Measurements from ENCODE around the gene HTR4.
"Not testable (repeated sequence)": the region's sequence is repeated elsewhere in the genome, so short reads cannot be mapped to it uniquely, and the experiment has no call there.

Gene HTR4

DNA sequence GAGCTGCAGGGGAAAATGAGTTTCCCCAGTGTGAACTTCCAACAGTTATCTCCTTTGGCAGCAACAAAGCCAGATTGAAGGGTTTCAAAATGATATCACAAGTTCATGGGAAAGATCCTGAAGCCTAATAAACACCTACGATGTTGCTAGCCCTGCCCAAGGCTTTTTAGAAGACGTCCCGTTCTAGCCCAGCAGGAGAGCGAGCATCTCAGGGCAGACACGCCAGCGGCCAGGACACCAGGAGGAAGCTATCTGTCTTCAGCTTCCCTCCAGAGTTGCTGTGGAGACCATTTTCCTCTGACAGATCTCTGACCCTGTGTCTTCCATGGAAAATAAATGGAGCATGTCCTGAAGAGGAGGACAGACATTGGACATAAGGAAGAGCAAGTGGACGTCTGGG is 172.1 kb downstream of the HTR4 start:
- DNase-seq (ENCODE audit: low read depth in 2 of 2, low spot score in 1 of 2) = no peak

DNA sequence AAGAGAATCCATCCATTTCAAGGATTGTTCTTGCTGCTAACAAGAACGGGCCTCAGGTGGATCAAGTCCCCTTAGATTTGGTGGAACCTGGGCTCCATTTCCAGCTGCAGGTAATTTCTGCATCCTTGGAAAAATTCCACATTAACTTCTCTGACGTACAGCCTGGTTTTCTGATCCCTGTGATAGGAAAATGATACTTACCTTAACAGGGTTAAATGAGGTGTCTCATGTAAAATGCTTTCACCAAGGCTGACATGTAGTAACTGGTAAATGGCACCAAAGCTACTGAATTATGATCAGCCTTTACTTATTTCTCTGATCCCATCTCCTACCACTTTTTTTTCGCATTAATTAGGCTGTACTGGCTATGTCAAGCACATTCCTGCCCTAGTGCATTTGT is 176.9 kb downstream of the HTR4 start:
- no peak for DNase-seq (ENCODE audit: low read depth in 2 of 2, low spot score in 1 of 2)

DNA sequence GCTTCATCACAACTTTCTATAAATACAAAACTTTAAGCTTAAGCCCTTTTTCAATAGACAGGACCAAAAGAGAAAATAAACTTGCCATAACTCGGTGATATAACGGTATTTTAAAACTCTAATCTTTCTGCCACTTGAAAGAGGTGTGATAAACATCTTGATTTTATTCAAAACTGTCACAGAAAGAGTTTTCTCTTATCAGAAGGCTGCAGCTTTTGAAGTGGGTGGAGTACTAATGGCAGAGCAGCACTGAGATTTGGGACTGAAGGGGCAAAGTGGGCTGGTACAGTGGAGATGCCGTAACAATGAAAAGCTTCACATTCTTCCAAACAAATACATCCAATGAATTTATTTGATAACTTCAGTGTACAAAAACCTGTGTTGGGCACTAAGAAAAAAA is 178.0 kb downstream of the HTR4 start:
- no peak for DNase-seq (ENCODE audit: low read depth in 2 of 2, low spot score in 1 of 2)

DNA sequence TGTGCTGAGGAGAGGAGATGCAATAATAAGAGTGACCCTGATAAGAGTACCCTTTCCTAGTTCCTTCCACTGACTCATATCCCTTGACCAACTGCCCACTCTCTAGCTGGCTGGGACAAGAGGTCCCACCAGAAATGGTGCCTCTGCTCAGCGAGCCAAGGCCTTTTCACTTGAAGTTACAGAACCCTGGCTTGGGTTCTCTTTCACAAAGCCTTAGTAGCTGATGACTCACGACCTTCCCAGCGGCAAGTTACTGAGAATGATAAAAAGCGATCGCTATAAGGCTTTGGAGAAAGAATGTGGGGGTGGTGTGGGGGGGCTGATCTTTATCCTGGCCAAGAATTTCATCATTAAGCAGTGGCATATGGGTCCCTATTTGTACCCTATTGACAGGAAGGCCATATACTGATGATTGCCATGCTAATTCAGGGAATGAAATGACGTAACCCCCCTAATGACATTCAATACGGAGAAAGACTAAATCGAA is 180.3 kb downstream of the HTR4 start:
- no peak for DNase-seq (ENCODE audit: low read depth in 2 of 2, low spot score in 1 of 2)

DNA sequence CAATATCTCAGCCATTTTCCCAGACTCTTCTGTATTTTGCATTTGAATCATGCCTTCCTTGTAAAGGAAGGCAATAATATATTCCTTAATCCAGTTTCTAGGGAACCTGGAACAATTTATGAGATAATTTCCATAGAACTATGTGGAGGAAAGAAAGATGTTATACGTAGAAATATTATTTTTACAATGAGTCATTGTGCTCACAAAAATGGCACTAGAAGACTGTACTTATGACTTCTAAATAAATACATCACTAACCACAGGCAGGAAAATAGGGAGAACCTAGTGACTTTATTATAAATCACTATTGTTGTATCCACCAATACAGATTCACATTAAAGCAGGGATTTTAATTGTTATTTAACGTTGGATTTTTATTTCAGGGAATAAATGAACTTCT is 182.9 kb downstream of the HTR4 start:
- no peak for DNase-seq (ENCODE audit: low read depth in 2 of 2, low spot score in 1 of 2)

DNA sequence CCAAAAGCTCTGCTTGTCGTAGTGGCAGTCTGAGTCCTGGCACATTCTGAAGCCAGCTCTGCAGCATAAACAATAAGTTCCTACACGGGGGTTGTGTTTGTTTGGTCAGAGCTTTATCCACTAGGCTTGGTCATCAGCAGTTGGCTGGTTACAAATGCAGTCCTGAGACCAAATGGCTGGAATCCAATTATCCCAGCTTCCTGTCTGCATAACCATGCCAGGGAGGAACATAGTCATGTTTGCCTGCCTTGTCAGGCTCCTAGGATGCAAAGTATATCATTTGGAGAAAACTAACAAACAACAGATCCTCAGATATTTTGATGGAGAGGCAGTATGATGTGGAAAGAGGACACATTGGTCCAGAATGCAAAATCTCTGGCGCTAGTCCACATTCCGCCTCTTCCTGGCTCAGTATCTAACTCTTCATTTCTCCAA is 184.8 kb downstream of the HTR4 start:
- no peak for DNase-seq (ENCODE audit: low read depth in 2 of 2, low spot score in 1 of 2)

DNA sequence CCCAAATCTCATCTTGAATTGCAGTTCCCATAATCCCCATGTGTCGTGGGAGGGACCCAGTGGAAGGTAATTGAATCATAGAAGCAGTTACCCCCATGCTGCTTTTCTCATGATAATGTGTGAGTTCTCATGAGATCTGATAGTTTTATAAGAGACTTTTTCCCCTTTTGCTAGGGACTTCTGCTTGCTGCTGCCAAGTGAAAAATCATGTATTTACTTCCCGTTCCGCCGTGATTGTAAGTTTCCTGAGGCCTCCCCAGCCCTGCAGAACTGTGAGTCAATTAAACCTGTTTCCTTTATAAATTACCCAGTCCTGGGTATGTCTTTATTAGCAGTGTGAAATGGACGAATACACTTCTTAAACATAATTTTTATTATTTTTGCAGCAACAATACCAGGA is 185.6 kb downstream of the HTR4 start:
- DNase-seq (ENCODE audit: low read depth in 2 of 2, low spot score in 1 of 2) = not testable (repeated sequence)

DNA sequence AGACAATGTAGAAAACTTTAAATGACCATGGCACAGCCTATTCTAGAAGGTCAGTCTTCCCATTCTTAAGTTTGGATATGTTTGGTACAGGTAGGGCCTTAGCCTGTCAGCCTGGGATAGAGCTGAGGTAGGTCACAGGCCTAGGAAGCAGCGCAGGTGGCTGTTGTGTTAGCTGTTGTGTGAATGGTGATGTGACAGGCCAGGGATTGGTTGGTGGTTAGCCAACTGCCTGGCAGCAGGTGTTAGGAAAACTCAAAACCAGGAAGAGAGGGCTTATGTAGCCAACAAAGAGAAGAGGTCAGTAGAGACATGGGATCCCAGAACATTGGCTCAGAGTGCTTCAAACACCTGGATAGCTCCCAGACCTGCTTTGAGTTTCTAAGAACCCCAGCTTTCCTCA is 186.4 kb downstream of the HTR4 start:
- no peak for DNase-seq (ENCODE audit: low read depth in 2 of 2, low spot score in 1 of 2)

DNA sequence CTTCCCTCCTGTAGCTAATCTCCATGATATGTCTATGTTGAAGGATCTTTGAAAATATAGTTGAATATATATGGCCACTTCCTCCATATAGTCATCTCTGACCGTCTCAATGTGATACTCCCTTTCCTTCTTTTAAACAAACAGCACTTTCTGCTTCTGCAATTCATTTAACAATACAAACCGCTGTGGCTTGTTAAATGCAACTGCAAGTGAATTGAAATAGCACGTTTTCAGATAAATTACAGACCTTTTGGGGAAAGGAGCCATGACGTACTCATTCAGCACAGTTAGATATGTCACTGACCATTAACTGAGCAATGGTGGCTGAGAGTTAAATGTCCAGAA is 188.1 kb downstream of the HTR4 start:
- no peak for DNase-seq (ENCODE audit: low read depth in 2 of 2, low spot score in 1 of 2)

DNA sequence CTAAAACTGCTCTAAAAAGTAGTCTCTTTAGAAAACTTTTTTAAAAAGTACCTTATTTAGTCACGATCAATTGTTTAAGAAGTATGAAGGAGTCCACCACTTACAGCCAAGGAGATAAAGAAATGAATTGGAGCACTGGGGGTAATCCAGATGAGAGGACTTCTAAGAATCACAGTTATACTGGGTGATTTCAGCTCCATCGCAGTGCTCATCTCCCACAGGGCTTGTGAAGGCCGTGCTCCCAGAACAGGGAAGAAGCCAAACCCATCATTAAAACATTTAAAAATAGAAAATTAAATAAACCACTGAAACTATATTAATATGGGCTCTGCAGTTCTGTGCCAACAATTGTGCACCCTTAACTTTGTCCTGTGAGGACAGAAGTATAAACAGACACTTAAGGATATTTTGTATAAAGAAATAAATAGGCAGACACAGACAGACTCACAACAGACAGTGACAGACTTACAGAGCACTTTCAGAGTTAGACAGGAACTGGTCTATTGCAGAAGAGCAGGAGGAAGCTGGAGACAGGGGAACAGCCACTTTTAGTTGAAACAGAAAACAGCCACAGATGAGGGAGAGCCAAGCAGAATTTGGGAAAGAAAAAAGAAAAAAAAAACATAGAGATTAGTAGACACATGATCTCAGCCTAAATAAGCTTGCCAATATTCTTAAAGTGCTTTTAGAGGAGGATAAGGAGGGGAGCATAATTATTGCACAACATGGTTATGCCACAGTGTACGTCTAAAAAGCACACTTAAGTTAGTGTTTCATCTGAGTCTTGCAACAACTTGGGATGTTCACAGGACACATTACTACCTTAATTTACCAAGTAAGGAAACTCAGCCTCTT is 188.7 kb downstream of the HTR4 start:
- no peak for DNase-seq (ENCODE audit: low read depth in 2 of 2, low spot score in 1 of 2)

DNA sequence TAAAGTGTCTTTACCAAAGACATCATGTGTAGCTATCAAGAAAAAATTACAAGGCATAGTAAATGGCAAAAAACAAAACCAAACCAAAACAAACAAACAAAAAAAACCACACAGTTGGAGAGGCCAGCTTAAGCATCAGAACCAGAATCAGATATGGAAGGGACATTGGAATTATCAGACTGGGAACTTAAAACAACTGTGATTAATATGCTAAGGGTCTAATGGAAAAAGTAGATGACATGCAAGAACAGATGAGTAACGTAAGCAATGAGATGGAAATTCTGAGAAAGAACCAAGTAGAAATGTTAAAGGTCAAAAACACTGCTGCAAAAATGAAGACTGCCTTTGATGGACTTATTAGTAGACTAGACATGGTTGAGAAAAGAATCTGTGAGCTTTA is 194.7 kb downstream of the HTR4 start:
- no peak for DNase-seq (ENCODE audit: low read depth in 2 of 2, low spot score in 1 of 2)

DNA sequence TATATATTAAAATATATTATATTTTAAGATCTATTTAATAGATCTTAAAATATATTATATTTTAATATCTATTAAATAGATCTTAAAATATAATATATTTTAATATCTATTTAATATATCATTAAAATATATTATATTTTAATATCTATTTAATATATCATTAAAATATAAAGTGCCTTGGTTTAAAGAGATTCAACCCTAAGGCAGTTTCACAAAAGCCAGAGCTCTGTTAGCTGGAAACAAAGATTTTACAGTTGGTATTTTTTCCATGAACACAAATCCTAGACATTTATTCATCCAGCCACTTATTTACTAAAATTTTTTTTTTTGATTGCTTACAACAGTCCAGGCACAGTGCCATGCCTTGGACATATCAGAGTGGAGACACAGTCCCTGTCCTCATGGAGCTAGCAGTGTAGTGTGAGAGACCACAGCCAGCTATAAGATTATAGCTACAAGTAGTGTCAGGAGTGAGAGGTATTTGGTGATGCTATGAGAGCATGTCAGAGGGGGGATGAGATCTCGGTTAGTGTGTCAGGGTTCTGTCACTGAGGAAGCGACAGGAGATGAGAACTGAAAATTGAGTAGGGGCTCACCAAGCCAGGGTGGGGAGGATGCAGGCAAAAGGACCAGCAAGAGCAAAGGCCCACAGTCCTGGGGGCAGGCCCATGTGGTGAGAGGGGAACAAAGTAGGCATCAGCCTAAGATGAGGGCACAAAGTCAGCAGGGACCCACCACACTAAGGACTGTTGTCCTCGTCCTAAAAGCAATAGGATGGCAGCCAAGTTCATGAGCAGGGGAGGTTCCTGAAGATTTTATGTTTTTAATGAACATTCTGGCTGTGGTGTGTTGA is 196.1 kb downstream of the HTR4 start:
- no peak for DNase-seq (ENCODE audit: low read depth in 2 of 2, low spot score in 1 of 2)

DNA sequence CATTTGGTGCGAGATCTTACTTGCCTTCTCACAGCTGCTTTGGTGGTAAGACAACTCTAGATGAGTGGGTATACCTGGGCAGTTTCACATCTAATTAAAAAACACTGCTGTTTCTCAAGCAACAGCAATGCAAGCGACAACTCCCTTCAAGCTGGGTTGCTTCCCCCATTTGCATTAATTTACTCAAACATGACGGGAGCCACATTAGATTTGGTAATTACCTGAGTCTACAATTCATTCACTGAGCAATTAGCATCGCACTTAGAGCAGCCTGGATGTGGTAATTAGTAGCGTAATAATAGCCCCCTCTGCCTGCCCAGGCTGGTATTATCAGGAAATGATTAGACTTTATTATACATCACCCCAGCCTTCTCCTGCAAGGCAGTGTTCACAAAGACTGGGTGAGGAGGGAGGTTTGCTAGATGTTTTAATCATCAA is 197.1 kb downstream of the HTR4 start:
- DNase-seq (ENCODE audit: low read depth in 2 of 2, low spot score in 1 of 2) = no peak

DNA sequence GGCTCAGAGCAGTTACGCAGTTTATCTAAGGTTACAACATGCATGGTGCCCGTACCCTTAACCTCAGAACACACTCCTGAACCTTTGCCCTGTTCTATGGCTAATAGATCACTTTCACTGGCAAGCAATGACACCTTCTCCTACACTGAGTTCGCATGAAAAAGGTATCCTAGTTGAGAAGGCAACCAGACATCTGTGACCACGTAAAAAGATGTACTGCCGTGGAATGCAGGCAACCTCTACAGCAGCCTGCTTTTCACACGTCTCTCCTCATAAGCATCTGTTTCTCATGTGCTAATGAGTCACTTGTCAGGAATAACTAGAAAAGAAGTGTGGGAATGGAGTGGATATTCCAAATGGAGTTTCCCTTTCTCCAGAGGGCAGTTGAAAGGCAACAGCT is 199.1 kb downstream of the HTR4 start:
- DNase-seq (ENCODE audit: low read depth in 2 of 2, low spot score in 1 of 2) = no peak

DNA sequence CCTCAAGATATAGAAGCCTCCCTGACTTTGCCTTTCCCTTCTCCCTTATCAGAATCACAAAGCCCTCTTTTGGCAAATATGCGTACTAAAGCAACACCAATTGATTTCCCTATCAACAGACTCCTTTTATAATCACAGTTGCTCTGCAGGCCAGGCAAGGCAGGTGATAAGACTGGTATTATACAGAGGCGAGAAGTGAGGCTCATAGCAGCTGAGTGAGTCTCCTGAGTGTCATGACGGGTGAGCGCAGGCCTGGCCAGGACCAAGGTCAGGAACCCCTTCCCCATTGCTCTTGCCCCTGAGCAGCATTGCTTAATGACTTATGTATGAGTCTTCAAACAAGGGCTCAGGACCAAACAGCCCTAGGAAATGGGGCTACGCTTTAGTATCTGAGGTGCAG is 199.8 kb downstream of the HTR4 start:
- no peak for DNase-seq (ENCODE audit: low read depth in 2 of 2, low spot score in 1 of 2)

DNA sequence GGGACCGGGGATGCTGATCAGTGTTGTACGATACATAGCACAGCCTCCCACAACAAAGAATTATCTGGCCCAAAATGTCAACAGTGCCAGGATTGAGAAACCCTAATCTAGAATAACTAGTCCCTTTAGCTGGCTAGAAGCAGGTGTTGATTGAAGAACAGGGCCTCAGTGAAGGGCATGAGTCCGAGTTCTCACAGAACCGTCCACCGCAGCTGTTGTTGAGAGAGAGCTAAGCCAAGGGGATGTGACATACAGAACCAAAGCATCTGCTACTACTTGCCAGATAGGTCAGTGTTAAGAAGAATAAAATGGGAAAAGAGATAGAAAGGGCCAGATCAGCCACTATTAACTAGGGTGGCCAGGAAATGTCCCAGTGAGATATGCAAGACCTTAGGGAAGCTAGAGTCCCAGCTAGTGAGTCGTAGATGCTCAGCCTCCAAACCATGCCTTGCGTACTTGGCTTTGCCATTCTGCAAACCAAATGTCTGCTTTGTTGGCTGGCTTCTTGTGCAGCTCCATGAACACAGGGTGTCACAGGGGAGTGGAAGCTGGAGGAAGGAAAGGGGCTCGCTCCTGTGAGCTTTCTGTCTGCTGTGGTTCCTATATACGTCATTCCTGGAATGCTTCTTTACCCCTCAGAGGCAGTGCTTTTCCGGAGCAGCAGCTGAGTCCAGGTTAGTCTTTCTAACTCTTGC is 201.7 kb downstream of the HTR4 start:
- DNase-seq (ENCODE audit: low read depth in 2 of 2, low spot score in 1 of 2) = no peak

DNA sequence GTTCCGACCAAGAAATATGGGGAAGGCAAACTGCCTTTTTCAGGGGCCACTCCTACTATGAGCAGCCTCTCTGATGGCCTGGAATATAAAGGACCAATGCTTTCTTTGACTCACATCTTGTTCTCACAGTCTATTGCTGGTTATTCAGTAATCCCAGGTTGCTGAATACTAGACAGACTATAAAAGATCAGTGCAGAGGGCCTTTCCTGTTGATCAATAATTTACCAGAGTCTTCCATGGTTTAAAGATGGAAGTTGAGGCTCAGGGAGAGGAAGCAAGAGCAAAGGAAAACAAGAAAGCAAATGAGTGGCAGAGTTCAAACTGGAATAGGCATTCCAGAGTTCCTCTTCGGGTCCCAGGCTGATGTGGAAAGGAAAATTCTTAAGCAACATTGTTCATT is 207.7 kb downstream of the HTR4 start:
- no peak for DNase-seq (ENCODE audit: low read depth in 2 of 2, low spot score in 1 of 2)

DNA sequence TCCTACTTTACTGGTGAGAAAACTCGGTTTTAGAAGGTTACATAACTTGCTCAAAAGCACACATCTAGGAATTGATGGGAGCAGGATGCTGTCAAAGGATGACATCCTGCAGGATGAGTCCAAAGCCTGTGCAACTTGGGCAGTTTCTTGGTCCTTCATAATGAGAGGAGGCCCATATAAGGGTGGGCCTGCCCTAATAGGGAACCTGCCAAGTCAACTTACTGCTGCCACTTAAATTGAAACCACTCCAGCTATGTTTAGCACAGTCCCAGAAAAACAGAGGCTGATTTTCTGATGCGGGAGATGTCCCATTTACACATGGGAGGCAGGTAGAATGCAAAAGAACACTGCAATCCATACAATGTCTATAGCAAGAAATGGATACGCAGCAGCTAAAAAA is 208.7 kb downstream of the HTR4 start:
- DNase-seq (ENCODE audit: low read depth in 2 of 2, low spot score in 1 of 2) = no peak

DNA sequence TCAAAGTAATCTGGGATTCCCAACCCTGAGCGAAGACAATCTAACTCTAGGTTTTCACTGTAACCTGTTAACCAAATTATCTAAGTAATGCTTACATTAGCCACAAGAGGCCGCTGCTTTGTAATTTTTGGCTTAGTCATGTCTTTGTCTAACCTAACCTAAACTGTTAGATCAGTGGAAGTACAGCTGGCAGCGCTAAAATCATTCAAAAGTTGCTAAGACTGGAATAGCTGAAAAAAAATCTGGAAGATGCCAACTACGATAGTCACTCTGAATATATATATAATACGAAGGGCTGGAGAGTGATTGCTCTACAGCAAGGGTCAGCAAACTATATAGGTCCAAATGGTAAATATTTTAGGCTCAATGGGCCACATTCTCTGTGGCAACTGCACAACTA is 210.3 kb downstream of the HTR4 start:
- no peak for DNase-seq (ENCODE audit: low read depth in 2 of 2, low spot score in 1 of 2)

DNA sequence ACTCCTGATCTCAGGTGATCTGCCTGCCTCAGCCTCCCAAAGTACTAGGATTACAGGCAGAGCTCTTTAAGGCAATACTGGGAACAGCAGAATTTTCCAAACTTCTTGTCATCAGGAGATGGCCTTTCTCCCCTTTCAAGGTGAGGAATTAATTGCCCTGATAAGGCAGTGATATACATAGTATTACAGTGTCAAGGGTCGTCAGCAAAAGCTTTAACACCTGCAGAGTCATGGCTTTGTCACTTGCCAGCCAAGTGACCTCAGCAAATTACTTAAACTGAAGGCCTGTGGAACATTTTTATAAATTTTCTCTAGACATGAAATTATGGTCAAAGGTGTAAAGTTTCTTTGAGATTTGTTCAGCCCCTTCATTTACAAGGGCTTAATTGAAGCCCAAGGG is 211.1 kb downstream of the HTR4 start:
- DNase-seq (ENCODE audit: low read depth in 2 of 2, low spot score in 1 of 2) = no peak

DNA sequence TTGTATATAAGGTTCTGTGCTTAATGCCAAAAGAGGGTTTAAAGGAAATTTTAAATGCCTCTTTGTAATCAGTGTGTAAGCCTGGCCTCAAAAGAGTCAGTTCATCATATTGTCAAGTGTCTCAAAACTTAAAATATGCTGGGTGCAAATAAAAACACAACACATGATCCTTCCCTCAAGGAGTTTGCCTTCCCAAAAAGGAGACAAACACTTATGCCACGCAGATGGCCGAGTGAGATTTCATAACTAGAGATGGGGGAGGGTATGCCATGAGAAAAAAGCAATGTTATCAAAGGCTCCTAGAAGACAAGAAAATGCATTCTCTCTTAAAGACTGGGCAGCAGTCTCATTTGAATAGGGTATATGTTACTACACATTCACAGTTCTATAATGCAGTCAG is 215.4 kb downstream of the HTR4 start:
- DNase-seq (ENCODE audit: low read depth in 2 of 2, low spot score in 1 of 2) = no peak

DNA sequence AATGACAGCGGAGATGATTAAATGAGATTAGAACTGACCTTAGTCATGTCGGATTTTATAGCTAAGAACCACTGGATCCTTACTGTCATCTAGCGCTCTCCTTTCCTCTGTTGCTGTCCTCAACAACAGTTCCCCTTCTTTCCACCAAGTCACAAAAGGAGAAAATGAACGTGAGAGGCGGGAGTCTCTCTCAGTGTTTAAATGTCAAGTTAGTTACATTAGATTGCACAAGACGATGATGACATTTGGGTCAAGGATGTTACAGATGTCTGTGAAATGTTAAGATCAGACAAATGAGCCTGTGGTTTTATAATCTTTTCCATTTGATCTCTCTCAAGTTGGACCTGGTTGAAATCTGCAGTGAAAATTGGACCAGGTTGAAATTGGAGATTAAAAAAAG is 217.1 kb downstream of the HTR4 start:
- DNase-seq (ENCODE audit: low read depth in 2 of 2, low spot score in 1 of 2) = no peak
